Measurements from ENCODE around the gene SLC1A4. TPM values are rescaled to one million over a fixed set of nuclear protein-coding genes. Genes with fewer than 3 reads are reported as not detected.

The SLC1A4 gene
- polyA plus RNA-seq, 1 donor: 6.0 TPM

DNA sequence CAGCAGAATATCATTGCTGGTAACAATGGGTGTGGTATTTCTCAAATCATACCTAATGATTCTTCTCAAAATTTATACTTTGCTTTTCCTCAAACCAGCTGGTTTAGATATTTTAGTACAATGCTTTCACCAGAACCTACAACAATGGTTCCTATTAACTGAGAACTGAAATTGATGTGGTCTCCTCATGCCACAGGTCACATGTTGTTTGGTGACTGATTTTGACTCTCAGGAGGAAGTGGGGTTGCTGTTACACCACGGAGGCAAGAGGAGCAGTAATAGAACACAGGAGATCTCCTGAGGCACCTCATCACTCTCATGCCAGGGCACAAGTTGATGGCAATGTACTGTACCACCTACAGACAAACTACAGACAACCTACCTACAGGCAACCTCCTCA, 64.0 kb downstream of the SLC1A4 start:
- no peak for DNase-seq

DNA sequence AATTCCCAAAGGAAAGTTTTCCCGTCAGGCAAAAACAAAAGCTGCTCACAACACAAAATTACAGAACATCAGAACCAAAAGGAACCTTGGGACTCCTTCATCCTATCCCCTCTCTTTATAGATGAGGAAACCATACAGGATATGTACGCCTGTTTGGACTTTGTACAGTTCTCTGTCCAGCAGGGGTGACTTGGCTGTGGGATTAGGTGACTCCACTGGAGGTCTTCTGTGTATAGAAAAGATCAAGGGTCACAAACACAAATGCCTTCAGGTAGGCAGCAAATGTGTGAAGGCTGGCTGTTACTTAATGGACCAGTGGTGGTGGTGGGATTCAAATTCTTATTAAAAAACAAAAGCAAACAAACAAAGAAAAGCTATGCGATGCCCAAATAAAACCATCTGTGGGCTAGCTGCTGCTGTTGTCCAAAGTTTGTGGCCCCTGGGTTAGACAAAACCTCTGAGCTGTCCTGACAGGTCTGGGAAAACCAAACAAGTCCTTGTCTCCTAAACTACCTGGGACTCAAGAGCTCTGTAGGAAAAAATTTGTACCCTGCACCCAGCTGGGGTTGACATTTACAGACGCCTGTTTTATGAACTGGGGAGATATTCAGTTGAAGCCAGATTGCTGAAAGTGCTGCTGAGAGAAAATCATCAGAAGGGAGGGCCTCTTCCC, 65.7 kb downstream of the SLC1A4 start:
- no peak for DNase-seq

DNA sequence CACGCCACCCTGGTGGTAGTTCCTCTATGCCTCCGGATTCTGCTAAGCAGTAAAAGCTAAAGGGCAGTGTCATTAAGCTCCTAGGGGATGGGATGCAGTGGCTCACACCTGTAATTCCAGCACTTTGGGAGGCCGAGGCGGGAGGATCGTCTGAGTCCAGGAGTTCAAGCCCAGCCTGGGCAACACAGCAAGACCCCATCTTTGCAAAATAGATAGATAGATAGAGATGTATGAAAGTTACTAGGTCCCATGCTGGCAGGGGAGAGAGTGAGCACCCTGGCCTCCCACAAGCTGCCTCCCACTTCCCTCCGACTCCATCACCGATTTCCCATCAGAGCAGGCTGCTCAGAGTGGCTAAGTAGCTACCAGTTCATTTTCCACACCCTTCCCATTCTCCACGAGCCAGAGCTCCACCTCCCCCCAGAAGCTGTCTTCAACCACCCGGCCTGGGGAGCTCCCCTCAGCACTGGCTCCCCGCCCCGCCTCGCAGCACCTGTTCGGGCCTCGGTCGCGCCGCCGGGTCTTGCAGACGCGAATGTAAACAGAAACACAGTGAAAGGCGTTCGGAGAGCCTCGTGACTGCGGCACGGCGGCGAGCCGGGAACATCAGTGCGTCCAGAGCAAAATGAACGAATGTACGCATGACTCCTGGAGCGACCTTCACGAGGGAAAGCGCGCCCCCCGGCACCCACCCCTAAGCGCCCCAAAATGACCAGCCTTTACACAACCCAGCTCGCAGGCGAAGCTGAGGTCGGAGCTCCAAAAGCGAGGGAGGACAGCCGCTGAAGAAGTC, 66.4 kb downstream of the SLC1A4 start:
- DNase-seq: no peak

DNA sequence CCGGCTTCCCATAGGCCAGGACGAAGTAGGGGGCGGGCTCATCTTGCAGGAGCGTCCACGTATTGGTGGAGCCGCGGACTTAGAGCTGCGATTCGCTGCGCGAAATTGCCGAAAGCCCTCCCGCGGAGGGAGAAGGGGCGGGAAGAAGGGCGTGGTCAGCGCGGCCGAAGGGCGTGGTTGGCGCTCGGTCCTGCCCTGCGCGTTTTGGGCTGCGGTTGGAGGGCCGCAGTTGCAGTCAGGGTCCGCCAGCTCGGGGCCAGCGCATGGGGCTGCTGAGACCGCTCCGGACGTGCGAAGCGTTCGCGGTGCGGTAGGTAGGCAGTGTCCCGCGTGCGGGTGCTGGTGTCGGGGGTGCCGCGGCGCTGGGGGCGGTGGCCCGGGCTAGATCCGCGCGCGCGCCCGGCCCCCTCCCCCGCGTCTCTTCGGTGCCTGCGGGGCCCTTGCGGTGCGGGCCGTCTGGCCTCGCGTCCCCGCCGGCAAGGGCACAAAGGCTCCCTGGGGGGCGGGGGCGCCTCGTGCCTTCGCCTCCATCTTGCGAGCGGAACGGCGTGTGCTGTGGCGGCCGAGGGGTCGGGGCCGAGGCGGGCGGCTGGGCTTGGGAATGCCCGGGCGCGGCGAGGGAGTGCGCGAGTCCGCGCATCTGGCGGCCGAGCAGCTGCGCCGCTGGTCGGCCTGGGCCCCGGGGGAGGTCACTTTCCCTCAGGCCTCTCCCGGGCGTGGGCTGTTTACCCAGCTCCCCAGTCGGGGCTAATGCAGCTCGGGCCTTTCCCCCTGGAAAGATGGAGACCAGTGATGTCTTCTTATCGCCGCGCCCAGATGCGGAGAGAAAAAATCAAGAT, 67.2 kb downstream of the SLC1A4 start, which contains the start of gene CEP68:
Gene CEP68, plus strand, starts transcription at position 202 of the 839 bp plus-strand sequence. CDS start 13,029 bp downstream, outside the sequence.
- peak; percentile 96 for DNase-seq

DNA sequence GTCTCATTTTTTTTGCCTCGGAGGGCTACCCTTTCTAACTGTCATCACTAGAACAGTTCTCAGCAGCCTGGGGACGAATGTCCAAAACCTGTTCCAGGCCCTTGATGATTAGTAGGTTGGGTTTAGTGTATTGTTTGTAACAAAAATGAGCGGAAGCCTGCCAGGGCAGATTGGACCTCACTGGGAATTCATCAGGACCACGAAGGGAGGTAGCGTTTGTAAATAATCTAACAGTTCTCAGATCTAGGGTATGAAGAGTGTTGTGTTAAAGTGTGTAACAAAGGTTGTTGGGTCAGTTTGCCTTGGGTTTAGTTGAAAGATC, 67.8 kb downstream of the SLC1A4 start:
- no peak for DNase-seq

DNA sequence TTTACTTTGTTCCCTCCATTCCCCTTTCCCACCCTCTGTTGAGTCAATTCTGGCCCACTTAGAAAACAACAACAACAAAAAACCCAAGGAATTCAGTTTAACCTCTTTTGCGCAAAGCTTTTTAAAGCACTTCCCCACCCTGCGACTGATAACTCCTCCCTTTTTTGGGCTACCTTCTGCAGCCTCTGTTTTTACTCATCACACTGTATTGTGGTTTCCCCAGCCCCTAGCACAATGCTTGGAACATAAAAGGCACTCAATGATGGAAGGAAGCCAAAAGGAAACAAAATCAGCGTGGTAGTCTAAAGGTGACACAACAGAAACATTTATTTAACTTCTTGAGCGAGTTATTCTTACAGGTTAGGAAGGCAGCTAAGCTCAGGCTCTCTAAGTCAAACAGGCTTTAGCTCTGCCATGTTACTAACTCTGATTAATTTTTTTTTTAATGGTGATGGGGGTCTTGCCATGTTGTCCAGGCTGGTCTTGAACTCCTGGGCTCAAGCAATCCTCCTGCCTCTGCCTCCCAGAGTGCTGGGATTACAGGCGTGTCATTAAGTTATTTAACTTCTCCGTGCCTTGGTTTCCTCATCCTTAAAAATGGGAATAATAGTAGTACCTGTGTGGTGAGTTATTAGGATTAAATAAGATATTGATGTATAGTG, 68.3 kb downstream of the SLC1A4 start:
- DNase-seq: no peak

DNA sequence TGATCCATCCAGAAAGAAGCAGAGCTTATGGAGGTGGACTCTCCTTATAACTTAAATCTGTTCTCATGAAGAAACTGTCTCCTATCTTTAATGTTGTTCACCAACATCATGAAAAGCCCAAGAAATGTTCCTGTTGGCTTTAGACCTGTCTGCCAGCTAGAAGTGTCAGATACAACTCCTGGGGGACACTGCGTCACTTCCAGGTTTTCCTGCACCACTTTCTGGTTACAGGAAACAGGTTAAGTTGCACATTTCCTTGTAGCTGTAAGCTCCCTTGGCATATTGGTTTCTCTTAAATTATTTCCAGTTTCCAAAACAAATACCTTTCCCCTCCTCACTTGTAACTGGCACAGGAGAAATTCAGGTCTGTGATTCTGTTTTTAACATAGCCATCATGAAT, 69.9 kb downstream of the SLC1A4 start:
- DNase-seq: no peak

DNA sequence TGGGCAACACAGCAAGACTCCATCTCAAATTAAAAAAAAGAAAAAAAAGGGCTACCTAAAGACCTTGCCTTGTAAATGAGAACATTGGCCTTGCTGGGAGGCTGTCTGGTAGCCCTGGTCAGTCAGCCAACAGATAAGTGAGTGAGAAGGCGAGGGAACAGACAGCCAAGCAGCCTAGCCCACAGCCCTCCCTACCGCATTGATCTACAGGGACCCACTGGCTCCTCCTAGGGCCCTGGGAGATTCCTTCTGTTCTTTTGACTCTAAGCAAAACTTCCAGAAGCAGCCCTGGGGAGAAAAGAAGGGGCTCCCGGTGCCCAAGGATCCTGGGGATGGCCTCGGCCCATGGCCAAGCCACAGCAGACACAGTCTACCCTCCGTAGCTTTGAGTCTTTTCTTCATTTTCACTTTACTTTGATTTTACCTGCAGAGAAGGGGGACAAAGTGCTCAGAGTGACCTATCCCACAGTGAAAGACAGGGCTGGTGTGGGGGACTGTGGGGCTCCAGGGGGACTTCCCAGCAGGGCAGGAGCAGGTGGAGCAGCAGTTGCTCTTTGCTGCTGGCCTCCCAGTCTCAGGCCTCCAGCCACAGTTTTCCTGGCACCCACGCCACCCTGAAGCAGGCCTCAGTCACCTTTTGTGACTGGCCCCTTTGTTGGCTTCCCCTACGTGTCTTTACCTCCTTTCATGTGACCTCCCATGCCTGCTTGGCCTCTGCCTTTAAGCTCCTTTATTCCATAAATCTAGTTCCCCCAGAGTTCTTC, 72.1 kb downstream of the SLC1A4 start:
- no peak for DNase-seq

DNA sequence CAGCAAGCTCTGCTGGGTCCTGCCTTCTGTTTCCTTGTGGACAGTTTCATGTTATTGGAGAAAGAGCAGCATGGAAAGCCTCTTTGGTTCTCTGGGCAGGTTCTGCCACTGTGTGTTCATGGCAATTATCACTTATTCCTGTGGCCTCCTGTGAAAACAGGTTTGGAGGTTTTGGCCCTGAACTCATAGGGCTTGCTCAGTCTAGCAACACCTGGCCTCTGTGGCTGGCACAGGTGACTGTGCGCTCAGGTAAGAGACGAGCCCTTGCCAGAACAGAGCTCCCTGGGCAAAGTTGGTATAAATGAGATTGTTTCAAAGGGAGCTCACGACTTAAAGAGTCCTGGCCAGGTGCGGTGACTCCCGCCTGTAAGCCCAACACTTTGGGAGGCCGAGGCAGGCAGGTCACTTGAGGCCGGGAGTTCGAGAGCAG, 72.7 kb downstream of the SLC1A4 start:
- DNase-seq: no peak

DNA sequence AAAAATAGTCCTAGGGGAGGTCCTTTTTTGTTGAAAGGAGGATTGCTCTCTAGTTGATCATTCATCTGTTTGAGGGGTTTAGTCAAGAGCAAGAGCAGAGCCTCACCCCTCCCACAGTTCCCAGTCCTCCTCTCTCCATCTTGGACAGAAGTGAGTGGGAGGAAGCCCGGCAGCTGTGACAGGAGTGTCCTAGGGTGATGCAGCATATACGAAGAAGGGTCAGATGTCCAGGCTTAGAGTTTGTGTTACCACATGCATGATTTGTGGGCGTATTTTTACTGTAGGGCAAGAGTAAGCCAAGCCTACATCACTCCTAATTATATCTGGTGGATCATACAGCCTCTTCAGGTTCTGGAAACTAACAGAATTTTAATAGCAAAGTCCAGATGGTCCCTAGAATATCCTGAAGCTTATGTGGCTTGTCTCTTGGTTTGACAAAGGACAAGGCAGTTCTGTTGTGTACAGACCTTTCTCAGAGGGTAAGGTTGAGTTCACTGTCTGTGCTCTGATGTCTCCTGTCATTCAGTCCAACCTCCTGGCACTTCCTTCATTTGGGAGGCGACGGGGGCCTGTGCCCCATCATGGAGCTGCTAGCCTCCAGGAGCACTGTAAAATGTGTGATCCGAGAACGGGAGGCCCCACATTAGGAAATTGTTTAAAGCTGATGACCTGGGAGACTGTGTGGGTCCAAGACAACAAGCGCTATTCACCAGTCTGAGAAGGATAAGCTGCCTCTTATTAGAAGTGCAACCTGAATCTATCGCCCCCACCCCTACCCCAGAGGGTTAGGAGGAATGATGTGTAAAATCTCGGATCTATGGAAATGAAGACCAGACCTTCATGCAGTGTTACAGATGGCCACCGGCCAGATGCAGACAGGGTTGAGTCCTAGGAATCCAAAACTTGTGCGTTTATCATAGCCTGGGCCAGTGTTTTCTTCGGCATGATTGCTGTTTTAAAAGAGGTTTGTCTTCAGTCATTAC, 73.9 kb downstream of the SLC1A4 start:
- no peak for DNase-seq

DNA sequence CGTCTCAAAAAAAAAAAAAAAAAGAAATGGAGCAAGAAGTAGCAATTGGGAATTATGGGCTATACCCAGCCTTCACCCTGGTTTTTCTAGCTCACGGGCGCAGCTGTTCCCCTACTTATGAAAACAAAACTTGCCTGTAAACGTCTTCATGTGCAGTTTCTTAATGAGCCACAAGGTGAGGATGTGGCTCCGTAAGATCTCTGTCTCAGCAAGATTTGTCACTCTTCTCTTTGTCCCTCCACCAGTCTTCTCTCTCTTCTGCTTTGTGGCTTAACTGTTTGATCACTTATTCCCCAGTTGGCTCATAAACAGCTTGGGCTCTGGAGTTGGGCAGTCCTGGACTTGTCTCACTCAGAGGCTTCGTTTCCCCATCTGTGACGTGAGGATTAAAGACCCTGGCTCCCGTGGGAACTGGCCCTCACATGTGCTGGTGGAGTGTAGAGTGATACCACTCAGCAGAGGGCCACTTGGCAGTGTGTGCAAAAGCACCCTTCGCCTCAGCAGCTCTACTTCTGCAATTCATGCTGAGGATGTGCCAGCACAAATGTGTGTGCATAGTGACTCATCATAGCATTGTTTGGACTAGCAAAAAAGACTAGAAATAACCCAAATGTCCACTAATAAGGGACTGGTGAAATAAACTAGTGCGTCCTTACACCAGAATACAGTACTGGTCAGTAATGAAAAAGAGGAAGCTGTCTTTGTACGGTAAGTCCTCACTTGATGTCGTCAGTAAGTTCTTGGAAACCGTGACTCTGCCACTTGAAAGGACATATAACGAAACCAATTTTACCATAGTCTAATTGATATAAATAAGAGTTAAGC, 75.7 kb downstream of the SLC1A4 start:
- no peak for DNase-seq

DNA sequence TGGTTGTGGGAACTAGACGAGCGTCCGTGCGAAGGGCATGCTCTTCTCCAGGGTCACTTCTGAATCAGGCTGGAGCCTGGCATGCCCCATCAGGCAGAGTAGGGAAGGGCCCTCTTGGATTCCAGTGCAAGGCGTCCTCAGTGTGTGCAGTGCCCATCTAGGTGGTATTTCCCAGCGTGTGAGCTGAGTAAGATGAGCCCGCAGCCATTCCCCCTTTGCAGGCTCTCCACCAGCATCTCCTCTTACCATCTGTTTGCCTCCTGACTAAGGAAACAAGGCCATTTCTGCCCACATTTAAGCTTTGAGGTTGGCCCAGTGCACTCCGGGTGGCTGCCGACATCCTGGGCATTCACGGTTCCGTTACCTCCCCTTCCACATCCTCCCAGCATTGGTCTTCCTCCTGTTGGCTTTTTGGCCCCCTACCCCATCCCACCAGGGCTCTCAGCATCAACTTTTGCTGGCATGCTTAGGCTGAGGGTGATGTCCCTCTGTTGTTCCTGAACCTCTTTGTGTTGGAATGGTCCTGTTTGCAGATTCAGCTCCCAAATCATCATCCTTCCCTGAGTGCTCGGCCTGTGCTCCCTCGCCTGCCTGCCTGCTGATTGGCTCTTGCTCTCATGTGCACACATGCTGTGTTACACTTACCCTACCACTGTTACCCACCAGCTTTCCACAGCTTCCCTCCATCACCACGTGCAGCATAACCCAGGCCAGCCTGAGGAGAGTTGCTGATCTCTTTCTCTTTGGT, 78.8 kb downstream of the SLC1A4 start:
- DNase-seq: no peak

DNA sequence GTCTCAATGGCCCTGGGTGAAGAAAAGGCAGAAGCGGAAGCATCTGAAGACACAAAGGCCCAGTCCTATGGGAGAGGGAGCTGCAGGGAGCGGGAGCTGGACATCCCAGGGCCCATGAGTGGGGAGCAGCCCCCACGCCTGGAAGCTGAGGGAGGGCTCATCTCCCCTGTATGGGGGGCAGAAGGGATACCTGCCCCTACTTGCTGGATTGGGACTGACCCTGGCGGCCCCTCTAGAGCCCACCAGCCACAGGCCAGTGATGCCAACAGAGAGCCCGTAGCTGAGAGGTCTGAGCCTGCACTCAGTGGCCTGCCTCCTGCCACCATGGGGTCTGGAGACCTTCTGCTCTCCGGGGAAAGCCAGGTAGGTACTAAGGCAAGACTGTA, 80.2 kb downstream of the SLC1A4 start:
- no peak for DNase-seq

DNA sequence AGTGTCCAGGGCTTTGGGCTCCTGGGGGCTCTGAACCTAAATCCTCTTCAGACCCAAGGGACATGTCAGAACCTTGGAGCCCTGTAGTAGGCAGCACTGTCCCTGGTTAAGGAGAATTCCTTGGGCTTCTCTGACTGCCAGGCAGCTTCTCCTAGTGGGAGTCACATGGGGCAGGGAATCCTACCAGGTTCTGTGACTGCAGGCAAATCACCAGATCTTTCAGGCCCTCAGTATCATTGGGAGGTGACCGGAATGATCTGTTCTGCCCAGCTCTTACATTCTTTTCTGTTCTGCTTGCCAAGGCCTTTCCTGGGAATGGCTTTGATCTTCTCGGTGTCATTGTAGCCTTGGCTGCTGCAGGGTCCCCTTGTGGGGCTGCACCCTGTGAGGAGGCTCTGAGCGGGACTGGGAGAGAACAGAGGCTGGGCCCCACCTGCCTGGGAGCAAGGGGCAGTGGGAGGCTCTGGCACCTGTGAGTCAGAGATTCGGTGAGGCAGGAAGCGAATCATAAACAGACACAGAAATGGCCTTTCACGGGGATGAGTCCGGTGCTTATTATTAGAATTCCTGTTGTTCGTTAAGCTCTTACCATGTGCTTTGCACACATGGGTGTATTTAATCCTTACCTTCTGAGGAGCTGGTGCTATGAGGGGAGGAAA, 81.1 kb downstream of the SLC1A4 start:
- DNase-seq: no peak

DNA sequence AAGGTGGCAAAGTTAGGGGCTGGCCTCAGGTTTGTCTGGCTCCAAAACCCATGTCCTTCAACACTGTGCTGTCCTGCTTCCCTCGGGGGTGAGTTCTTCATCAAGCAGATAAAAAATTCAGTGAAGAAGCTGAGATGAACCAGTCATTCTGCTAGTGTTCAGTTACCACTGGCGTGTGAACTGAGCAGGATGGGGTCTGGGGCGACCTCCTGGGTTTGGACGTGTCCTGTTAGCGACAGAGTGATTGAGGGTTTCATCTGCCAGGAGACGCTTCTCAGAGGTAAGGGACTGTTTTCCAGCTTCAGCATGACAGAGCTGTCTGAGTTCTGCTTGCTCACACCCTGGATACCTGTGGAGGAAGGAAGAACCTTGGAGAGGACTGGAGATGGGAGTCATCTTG, 81.7 kb downstream of the SLC1A4 start:
- DNase-seq: no peak

DNA sequence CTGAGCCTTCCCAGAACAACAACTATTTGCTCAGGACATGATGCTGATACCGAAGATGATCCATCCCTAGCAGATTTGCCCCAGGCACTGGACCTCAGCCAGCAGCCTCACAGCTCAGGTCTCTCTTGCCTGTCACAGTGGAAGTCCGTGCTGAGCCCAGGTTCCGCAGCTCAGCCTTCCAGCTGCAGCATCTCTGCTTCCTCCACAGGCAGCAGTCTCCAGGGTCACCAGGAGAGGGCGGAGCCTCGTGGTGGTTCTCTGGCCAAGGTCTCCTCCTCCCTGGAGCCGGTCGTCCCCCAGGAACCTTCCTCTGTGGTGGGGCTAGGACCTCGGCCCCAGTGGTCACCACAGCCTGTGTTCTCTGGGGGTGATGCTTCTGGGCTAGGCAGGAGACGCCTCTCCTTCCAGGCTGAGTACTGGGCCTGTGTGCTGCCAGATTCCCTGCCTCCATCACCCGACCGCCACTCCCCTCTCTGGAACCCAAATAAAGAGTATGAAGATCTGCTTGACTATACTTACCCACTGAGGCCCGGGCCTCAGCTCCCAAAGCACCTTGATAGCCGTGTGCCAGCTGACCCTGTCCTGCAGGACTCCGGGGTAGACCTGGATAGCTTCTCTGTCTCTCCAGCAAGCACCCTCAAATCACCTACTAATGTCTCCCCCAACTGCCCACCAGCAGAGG, 82.4 kb downstream of the SLC1A4 start:
- DNase-seq: no peak

DNA sequence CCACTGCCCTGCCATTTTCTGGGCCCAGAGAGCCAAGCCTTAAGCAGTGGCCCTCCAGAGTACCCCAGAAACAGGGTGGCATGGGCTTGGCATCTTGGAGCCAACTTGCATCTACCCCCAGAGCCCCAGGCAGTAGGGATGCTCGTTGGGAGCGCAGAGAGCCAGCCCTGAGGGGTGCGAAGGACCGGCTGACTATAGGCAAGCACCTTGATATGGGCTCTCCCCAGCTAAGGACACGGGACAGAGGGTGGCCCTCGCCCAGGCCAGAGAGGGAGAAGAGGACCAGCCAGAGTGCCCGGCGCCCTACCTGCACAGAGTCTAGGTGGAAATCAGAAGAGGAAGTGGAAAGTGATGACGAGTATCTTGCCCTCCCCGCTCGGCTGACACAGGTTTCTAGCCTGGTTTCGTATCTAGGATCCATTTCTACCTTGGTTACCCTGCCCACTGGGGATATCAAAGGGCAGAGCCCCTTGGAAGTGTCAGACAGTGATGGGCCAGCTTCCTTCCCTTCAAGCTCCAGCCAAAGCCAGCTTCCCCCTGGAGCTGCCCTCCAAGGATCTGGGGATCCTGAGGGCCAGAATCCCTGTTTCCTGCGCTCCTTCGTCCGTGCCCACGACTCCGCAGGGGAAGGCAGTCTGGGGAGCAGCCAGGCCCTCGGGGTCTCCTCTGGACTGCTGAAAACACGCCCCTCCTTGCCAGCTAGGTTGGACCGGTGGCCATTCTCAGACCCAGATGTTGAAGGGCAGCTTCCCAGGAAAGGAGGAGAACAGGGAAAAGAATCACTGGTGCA, 83.2 kb downstream of the SLC1A4 start:
- DNase-seq: no peak

Measured in left kidney (tissue), 2 donors.